Activated CD4-positive, alpha-beta T cell treated with anti-CD3 and anti-CD28 coated beads for 24 hours (primary cell): ENCODE results near the gene ADGRG2.
"Not testable (repeated sequence)": the region's sequence is repeated elsewhere in the genome, so short reads cannot be mapped to it uniquely, and the experiment has no call there.

ENCODE experiments used
- DNase-seq, 2 donors: peaks; one replicate each; pipeline ENCODE4 v3.0.0-alpha.2; 2020; ENCODE audit warnings: low read depth in 2 of 2

ADGRG2 gene

DNA sequence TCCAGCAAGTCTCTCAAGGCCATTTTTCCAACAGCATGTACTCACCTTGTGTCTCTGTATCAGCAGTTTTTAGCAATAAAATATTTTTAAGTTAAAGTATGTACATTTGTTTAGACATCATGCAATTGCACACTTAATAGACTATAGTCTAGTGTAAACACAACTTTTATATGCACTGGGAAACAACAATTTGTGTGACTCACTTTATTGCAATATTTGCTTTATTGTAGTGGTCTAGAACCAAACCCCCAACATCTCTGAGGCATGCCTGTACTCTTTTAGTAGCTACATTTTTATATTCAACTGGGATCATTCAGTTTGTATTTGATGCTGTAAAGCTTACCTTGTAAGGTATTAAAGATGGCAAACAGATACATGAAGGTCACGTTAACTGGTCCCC, 123.6 kb downstream of the ADGRG2 start:
- no peak for DNase-seq

DNA sequence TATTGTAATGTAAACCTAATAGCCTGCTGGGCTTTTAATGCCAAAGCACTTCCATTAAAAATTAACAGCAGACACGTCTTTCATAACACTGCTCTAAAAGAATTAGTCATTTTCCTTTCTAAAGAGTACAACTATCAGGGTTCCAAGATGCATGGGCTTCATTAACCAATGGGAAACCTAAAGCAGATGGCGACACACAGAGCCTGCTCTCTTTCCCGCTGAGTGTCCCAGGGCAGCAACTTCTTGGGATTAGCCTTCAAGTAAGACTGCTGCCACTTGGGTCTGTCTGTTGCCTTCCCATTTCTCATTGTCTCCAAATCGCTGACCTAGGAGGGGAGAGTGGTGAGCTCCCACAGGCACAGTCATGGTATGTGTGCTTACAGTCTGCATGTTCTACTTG, 124.4 kb downstream of the ADGRG2 start:
- DNase-seq: no peak

DNA sequence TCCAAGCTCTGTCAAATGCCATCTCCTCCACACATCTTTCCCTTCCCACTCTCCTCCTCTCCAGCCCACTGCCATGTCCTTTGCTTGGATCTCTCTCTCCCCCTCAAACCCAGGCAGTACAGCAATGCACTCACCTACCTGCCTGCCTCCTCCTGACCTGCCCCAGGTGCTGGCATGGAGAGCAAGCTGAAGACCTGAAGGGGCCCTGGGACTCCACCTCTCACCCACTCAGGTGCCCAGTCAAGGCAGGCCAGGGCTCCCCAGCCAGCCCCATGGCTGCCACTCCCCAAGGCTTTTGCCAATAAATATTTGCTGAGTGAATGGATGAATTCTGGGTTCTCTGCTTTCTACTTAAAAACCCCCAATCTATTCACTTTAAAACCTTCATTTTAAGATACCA, 125.7 kb downstream of the ADGRG2 start:
- DNase-seq: no peak

DNA sequence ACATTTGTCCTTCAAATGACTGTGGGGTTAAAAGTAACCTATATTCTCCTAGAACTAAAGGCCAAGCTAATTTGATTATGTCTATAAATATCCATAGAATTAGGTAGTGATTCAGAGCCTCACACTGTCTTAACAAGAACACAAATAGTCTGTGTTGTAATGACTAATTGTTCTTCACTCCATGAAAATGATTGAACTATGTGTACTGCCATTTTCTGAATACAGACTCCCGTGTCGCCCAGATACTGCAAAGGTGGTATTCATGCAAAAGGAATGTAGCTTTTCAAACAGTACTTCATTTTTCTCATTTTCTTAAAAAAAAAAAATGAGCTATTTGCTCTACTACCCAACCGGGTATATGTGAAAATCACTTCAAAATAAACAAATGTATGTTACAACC, 127.0 kb downstream of the ADGRG2 start:
- no peak for DNase-seq

DNA sequence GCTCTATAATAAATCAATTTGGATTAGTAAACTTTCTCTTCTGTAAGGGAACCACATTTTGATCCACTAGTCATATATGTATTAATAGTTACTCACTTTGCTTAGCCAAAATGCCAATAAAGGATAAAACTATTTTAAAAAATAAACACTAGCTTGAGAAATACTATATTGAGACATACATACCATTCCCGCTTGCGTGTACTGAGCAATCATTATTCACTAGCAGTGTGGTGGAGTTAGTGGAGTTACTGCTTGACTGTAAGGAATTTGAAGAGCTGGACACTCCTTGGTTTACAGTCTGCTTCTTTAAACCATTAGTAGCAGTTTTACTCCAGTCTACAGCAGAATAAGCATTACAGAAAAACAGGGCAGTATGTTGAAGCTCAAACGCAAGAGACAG, 127.6 kb downstream of the ADGRG2 start:
- no peak for DNase-seq

DNA sequence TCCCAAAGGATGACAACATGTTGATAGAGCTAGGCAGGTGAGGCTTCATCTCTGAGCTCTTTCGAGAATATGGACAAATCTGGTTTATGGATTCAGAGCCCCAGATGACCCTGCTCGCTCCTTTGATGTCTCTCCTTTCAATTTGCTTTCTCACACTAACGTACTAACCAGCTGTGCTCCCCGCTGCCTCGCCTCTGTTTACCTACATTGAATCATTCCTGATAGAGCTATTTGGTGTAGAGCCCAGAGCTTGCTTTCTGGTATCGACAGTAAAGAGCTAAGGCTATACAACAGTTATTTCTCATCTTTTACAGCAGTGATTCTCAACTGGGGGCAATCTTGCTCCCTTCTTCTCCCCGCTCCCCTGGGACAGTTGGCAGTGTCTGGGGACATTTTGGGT, 129.4 kb downstream of the ADGRG2 start:
- no peak for DNase-seq

DNA sequence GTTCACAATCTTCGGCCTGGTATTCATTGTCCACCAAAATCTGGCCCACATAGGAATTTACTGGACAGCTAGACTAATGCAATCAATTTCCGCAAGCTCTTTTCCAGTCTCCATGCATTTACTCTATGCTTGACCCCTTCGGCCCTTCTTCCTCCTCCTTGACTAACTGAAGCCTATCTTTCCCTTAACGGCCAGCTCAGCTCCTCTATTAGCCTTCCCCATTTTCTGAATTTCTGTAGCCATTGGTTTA, 137.2 kb downstream of the ADGRG2 start:
- DNase-seq: no peak

DNA sequence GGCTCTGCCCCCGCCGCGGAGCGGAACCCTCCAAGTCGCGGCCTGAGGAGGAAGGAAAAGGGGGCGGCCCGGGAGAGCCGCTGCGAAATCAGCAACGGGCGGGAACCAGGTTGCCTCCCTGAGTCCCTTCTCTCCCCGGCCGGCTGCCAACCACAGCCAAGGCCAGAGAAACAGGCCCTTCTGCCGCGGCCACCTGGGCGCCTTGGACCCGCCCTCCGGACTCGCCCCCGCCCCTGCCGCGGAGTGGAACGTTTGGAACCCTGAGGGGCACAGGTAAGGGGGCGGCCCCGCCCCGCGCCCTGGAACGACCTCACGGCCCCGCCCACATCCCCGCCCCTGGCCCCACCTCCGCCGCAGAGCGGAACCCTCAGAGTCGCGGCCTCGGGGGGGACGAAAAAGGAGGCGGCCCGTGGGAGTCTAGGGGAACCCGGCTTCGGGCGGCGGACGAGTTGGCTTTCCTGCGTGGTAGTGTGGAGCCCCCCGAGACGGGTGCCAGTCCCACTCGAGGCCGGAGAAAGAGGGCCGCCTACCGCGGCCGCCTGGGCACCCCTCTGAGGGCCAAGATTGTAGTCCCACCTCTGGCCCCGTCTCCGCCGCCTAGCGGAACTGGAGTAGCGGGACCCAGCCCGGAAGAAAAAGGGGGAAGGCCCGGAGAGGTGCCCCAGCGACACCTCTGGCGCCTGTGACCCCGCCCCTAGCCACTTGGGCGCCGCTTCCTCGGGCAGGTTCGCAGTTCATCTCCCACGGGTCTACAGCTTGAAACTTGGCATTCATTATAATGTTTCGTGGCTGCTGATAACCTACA, 137.7 kb downstream of the ADGRG2 start:
- peak; percentile 72 to 77 for DNase-seq

DNA sequence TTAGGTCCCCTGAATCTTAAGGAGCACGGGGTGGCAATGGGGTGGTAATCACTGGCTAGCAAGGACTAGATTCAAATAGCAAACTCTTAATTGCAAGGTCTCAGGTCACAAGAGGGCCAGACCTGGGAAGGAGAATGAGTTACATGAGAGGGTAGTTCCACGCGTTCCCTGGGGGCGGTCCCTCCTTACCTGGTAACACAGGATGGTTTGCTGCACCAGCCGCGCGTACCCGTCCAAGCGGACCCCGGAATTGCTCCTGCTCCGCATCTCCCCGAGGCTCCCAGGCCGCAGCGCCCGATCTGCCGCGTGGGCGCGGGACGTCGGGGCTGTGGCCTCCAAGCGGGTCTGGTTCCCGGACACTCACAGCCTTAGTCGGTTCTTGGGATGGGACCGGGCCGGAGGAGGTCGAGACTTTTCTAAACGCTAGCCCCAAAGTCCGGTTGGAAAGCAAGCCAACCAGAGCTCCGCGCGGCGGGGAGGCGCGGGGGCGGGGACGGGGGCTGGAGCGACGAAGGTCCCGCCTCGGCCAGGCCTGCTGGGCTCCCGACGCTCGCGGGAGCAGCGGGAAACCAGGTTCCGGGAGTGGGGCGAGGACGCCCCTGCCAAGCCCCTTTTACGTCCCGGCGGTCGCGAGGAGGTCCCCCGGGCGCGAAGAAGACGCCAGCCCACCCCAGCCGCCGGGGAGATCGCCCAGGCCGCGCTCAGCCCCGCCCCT, 138.4 kb downstream of the ADGRG2 start, which contains the start of gene PHKA2:
TSS of gene PHKA2 (minus strand) at position 449 of the 715 bp plus-strand sequence. CDS start at position 267, 182 bp downstream.
- DNase-seq: peak; percentile 6 to 30

DNA sequence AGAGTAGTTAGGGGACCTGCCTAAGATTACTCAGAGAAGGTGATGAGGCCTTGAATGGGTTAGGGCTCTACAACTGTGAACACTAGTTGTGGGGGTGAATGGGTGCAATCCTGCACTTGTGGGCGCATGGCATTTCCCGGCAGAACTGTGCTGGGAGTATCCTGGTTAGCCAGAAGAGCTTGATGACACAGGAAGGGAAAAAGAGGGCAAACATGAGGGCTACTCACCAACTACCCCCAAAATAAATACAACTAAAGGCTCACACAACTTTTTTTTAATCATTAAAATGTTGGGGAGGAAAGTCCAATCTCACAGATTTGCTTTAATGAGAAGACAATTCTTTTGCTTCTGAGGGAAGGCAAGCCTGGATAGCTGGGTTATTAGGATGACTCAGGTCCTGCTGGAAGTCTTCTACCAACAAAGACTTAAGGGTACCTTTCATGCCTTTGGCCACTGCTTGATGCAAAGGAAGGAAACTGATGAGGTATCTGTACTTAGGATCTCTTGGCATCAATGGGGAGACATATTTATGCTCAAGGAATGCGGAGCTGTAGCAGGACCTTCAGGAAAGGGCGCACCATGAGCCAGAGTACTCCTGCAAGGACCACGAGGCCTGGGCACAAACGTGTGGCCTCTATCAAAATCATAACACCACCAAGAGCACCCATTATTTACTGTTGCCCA, 141.0 kb downstream of the ADGRG2 start:
- DNase-seq: no peak

DNA sequence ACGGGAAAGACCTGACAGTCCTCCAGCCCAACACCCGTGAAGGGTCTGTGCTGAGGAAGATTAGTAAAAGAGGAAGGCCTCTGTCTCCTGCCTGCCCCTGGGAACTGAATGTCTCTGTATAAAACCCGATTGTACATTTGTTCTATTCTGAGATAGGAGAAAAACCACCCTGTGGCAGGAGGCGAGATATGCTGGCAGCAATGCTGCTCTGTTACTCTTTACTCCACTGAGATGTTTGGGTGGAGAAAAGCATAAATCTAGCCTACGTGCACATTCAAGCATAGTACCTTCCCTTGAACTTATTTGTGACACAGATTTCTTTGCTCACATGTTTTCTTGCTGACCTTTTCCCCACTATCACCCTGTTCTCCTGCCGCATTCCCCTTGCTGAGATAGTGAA, 142.0 kb downstream of the ADGRG2 start:
- DNase-seq: not testable (repeated sequence)

DNA sequence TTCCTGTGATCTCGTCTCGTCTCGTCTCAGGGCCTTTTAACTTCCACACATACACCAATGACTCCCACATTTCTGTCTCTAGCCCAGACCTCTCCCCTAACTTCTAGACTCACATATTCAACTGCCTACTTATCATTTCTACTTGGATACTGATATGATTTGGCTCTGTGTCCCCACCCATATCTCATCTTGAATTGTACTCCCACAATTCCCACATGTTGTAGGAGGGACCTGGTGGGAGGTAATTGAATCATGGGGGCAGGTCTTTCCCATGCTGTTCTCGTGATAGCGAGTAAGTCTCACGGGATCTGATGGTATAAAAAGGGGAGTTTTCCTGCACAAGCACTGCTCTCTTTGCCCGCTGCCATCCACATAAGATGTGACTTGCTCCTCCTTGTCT, 147.3 kb downstream of the ADGRG2 start:
- DNase-seq: no peak

DNA sequence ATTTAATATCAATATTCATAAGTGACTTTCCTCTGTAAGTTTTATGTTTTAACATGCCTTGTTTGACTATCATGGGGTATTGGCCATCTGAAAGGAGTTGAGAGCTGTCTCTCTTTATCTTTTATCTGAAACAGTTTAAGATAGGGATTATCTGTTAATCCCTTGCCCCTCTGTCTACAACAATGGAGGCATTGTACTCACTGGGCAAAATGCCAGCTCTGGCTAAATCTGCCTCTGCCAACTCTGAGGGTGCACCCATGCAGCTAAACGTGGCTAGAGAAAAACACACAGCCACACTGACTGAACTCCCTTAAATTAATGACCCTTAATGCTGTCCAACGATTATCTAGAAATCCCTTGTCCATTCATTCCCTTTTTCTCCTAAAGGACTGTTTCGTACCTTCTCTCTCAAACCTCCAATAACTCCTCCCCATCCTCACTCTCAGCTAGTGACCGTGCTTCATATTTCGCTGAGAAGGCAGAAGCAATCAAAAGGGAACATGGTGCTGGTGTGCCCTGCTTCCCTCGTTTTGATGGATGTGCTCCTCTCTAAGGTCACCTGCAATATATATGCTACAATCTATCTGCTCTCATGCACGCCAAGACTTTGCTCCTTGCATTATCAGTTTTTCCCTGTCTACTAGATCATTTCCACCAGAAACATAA, 148.6 kb downstream of the ADGRG2 start:
- no peak for DNase-seq

DNA sequence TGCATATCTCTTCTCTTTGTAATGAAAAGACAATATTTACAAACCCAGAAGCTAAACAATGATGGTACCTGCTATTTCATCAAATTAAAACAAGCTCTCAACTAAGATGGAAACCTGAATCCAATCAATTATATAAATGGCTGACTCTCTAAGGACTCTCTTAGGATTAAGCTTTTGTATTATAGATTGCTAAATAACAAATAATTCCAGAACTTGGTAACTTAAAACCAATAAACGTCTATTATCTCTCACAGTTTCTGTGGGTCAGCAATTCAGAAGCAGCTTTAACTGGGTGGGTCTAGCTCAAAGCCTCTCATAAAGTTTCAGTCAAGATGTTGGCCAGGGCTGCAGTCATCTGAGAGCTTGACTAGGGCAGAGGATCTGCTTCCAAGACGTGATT, 150.8 kb downstream of the ADGRG2 start:
- no peak for DNase-seq

DNA sequence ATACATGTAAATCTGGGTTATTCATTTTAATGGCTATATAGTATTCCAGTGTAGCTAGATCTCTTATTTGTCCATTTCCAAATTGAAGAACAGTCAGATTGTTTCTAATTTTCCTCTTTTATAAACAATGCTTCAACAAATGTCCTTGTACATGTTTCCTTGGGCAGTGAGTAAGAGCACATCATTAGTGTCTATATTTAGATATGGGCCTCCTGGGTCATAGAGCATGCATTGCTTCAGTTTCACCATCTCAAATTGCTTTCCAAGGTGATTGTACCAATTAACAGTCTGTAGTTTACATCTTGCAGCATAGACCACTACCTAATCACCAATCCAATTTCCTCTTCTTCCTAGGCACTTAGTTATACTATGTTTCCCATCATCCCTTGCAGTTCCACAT, 151.8 kb downstream of the ADGRG2 start:
- no peak for DNase-seq

DNA sequence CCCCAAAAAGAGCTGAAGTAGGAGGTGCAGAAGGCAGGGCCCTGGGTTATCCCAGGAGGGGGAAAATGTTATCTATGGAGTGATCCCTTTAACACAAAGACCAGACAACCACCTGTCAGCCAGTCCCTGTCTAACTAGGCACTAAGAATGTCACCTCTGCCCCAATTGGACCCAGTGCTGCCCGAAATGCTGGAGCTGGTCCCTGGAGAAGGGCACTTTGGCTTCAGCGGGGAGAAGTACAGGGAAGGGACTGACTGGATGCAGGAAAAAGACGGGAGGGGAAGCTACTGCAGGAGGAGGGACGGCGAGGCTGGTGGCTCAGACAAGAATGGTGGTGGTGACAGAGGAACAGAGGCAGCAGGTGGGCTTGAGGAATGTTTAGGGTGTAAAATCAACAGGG, 155.6 kb downstream of the ADGRG2 start:
- DNase-seq: no peak

DNA sequence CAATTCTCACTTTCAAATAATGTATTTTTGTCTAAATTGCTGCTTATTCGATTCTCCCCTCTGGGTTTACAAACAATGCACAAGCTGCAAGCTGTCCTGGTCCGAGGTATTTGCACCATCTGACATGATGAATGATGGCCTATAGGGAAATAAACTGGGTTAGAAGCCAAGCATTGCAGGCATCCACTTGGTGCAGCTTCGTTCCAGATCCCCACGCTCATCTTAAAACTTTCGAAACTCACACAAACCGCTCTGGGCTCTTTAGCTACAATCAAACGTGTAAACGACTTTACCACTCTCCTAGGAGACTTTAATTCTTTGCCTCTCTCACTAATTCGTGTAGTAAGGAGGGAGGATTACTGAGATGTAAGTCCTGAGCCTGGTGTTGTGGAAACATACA, 157.4 kb downstream of the ADGRG2 start:
- no peak for DNase-seq

DNA sequence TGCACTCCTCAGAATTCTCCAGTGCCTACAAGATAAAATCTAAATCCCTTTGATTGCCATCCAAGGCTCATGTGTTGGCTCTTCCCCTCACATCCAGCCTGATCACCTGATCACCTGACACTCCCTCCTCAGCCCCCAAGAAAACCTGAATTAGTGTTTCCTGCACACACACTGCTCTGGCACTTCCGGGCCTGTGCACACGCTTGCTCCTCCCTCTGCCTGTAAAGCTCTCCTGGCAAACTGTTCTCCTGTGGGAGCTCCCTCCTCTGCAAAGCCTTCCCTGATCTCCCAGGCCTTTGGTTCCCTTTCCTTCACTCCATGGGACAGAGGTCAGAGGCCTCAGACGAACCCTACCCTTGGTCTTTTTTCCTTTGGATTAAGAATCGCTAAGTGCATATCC, 158.2 kb downstream of the ADGRG2 start:
- no peak for DNase-seq

DNA sequence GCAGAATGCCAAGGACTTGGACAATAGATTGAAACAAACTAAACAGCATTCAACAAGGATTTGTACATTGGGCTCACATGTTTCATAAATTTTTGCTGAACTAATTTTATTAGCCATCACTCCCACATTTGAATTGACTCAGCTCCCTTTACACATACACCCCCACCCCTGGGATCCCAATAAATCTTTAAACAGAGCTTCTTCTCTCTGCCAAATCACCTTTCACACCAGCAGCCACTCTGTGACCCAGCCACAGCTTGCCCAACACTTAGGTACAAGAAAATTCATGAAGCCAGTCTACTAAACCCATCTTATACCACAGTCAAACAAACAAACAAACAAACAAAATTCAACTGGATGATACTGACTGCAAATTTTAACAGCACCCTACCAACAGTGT, 159.9 kb downstream of the ADGRG2 start:
- DNase-seq: no peak

DNA sequence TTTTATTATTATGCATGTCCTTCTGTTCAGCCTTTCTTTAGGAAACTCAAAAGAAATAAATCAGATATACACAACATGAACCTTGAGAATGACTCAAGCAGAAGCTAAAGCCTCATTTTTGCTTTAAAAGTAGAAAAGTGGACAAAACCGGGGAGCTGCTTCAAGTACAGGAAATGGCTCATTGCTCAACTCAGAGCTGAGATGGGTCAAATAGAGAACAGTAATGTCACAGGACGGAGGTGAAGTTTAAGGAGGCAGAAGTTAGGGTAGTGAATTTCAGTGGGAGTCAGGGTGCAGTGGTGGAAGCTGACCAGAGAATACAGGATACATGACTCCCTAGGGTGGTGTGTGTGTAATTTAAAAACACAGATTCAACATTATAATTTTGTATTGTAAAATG, 160.6 kb downstream of the ADGRG2 start:
- DNase-seq: no peak

DNA sequence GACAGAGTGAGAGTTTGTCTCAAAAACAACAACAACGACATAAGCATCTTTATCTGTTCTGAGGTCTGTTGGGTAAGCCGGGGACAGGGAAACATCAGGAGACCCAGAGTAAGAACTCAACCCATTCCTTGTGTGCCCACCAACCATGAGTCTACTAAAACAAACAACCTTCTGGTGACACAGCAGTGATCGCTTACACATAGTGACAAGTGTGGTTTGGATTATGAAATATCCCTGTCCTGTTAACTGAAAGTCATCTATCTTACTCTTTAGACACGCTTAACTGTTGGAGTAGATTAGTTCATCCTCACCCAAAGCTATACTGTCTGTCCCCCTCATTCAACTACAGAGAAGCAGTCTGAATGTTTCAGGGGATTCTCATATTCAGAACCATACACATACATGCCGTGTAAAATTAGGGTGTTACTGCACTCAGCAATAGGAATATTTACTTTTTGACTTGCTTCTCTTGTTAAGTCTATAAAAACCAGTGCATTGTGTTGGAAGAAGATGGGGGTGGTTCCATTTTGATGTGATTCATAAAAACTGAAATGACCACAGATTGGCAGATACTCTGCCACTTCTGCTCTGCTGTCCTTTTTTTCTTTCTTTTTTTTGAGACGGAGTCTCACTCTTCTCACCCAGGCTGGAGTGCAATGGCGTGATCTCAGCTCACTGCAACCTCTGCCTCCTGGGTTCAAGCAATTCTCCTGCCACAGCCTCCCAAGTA, 165.8 kb downstream of the ADGRG2 start:
- DNase-seq: no peak

DNA sequence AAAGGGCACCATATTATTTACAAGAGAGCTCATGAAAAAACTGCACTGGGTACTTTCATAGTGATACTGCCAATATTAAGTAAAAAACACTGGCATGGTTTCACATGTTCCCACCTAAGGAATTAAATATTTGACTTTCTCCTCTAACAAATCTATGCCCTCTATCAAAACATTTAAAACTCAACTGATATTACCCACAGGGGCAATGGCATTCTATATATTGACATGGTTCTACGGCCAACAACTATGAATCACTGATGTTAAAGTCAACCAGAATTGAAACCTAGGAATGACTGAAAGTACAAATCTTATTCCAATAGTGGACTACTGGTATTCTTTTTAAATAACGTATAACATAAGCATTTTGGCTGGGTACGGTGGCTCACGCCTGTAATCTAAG, 166.6 kb downstream of the ADGRG2 start:
- DNase-seq: no peak
